ENCODE results near the gene ZFP64. TPM values are rescaled to one million over a fixed set of nuclear protein-coding genes. Genes with fewer than 3 reads are reported as not detected.

ZFP64 gene
- total RNA-seq, 1 experiment from 2014 or later, result 33.5 TPM

- no peak for DNase-seq (ENCODE audit: low spot score)
- TF ChIP-seq EZH2 (IDR thresholded peaks at IDR 0.05; ENCODE audit: borderline replicate concordance, low read depth, low read length, poor library complexity, severe bottlenecking) (no peak), CTCF (conservative IDR thresholded peaks at IDR 0.05; ENCODE audit: low read depth, low read length) (no peak)
- POLR2A ChIA-PET (ENCODE audit: low non-redundant PET), result no interaction called here
- no TSS peak for BruUV-seq (replicated peaks)
- Histone ChIP-seq H3K27ac (ENCODE audit: low read depth, low read length, poor library complexity, severe bottlenecking) (no peak overlapping the region), H3K9me3 (ENCODE audit: low read depth, low read length, poor library complexity, severe bottlenecking) (no peaks in the 10 kb centered on the region), H3K4me3 (ENCODE audit: low read depth, low read length, poor library complexity, severe bottlenecking) (no peak overlapping the region), H3K36me3 (ENCODE audit: insufficient read depth, low read length, poor library complexity, severe bottlenecking) (no peaks in the 10 kb centered on the region), H3K4me1 (ENCODE audit: insufficient read depth, low read length, poor library complexity, severe bottlenecking) (no peaks in the 10 kb centered on the region), H3K27me3 (replicated peaks; ENCODE audit: insufficient read depth, low read depth, low read length, poor library complexity) (no peaks in the 10 kb centered on the region)
- CTCF ChIA-PET, result no interaction called here
- intact Hi-C loops (cut with micrococcal nuclease; ENCODE audit: unreplicated experiment), result no loop called here
Observed at GRCh38 chr20:52130406-52130805, 61.2 kb downstream of the ZFP64 start.

GRCh38 chr20:52129611-52130010 lies 62.0 kb downstream of the ZFP64 start:
- intact Hi-C loops (cut with micrococcal nuclease; ENCODE audit: unreplicated experiment), result loop anchor here (2.0 to 10.0 kb wide), 2 partner anchors 245 to 1417 kb away; no protein-coding TSS in a partner anchor
- no peak overlapping the region for H3K27ac ChIP-seq (ENCODE audit: low read depth, low read length, poor library complexity, severe bottlenecking)
- POLR2A ChIA-PET (ENCODE audit: low non-redundant PET), result no interaction called here
- no peak for DNase-seq (ENCODE audit: low spot score)
- no peaks in the 10 kb centered on the region for H3K27me3 ChIP-seq (replicated peaks; ENCODE audit: insufficient read depth, low read depth, low read length, poor library complexity)
- CTCF ChIA-PET, result interaction anchor here (0.7 kb wide), 1 partner anchor 1418 kb away, joined by 3 read pairs; no protein-coding TSS in a partner anchor
- H3K36me3 ChIP-seq (ENCODE audit: insufficient read depth, low read length, poor library complexity, severe bottlenecking), result no peaks in the 10 kb centered on the region
- no peaks in the 10 kb centered on the region for H3K9me3 ChIP-seq (ENCODE audit: low read depth, low read length, poor library complexity, severe bottlenecking)
- no peaks in the 10 kb centered on the region for H3K4me1 ChIP-seq (ENCODE audit: insufficient read depth, low read length, poor library complexity, severe bottlenecking)
- BruUV-seq (replicated peaks), result no TSS peak
- no peak overlapping the region for H3K4me3 ChIP-seq (ENCODE audit: low read depth, low read length, poor library complexity, severe bottlenecking)
- TF ChIP-seq CTCF (conservative IDR thresholded peaks at IDR 0.05; ENCODE audit: low read depth, low read length), result no peak
- TF ChIP-seq EZH2 (IDR thresholded peaks at IDR 0.05; ENCODE audit: borderline replicate concordance, low read depth, low read length, poor library complexity, severe bottlenecking), result no peak

GRCh38 chr20:52127309-52127708 lies 64.3 kb downstream of the ZFP64 start:
- H3K4me3 ChIP-seq (ENCODE audit: low read depth, low read length, poor library complexity, severe bottlenecking), result no peak overlapping the region
- no peak for TF ChIP-seq CTCF (conservative IDR thresholded peaks at IDR 0.05; ENCODE audit: low read depth, low read length)
- TF ChIP-seq EZH2 (IDR thresholded peaks at IDR 0.05; ENCODE audit: borderline replicate concordance, low read depth, low read length, poor library complexity, severe bottlenecking), result no peak
- H3K36me3 ChIP-seq (ENCODE audit: insufficient read depth, low read length, poor library complexity, severe bottlenecking), result no peaks in the 10 kb centered on the region
- DNase-seq (ENCODE audit: low spot score), result no peak
- no TSS peak for BruUV-seq (replicated peaks)
- H3K27ac ChIP-seq (ENCODE audit: low read depth, low read length, poor library complexity, severe bottlenecking), result no peak overlapping the region
- ChIA-PET CTCF (interaction anchor here (0.6 to 0.7 kb wide), 2 partner anchors 123 to 1212 kb away, joined by 3 read pairs; no protein-coding TSS in a partner anchor), POLR2A (ENCODE audit: low non-redundant PET) (no interaction called here)
- H3K27me3 ChIP-seq (replicated peaks; ENCODE audit: insufficient read depth, low read depth, low read length, poor library complexity), result no peaks in the 10 kb centered on the region
- intact Hi-C loops (cut with micrococcal nuclease; ENCODE audit: unreplicated experiment), result loop anchor here (10.0 kb wide), 1 partner anchor 247 kb away; no protein-coding TSS in a partner anchor
- H3K4me1 ChIP-seq (ENCODE audit: insufficient read depth, low read length, poor library complexity, severe bottlenecking), result no peaks in the 10 kb centered on the region
- H3K9me3 ChIP-seq (ENCODE audit: low read depth, low read length, poor library complexity, severe bottlenecking), result no peaks in the 10 kb centered on the region
